HG02571 (cell line): ENCODE results near the gene GLTPD2.

Experiments
- ATAC-seq: cut with Tn5 transposase; IDR thresholded peaks from one replicate; pipeline ENCODE4 v1.9.1; 2021; ENCODE audit warnings: mild to moderate bottlenecking, moderate library complexity; ENCODE audit not compliant: unreplicated experiment

Gene GLTPD2

GRCh38 chr17:4807605-4808377, 19.0 kb downstream of the GLTPD2 start:
- no peak for ATAC-seq

- ATAC-seq: no peak
Measured at GRCh38 chr17:4808378-4808767, 19.6 kb downstream of the GLTPD2 start.

- ATAC-seq: no peak
Measured at GRCh38 chr17:4810696-4811290, 22.0 kb downstream of the GLTPD2 start.

DNA sequence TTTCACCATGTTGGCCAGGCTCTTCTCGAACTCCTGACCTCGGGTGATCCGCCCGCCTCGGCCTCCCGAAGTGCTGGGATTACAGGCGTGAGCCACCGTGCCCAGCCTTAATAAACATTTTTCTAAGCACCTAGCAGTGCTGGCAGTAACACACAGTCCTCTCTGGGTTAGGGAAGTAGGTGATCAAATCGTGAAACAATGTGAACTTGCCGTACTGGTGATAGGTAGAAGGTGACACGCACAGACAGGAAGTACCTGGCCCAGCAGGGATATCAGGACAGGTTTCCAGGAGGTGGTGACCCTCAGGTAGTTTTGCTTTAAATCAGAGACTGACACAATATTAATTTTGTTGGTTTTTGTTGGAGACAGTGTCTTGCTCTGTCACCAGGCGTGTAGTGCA, 22.7 kb downstream of the GLTPD2 start:
- no peak for ATAC-seq

GRCh38 chr17:4812690-4813089, 23.9 kb downstream of the GLTPD2 start:
- ATAC-seq: no peak

- ATAC-seq: no peak
Measured at GRCh38 chr17:4815043-4815675, 26.4 kb downstream of the GLTPD2 start.

GRCh38 chr17:4816826-4817225, 28.1 kb downstream of the GLTPD2 start:
- no peak for ATAC-seq

- no peak for ATAC-seq
Measured at GRCh38 chr17:4818276-4818675, 29.5 kb downstream of the GLTPD2 start.

- ATAC-seq: no peak
Measured at GRCh38 chr17:4822835-4823234, 34.1 kb downstream of the GLTPD2 start.

GRCh38 chr17:4823373-4824089, 34.8 kb downstream of the GLTPD2 start:
- ATAC-seq: no peak

DNA sequence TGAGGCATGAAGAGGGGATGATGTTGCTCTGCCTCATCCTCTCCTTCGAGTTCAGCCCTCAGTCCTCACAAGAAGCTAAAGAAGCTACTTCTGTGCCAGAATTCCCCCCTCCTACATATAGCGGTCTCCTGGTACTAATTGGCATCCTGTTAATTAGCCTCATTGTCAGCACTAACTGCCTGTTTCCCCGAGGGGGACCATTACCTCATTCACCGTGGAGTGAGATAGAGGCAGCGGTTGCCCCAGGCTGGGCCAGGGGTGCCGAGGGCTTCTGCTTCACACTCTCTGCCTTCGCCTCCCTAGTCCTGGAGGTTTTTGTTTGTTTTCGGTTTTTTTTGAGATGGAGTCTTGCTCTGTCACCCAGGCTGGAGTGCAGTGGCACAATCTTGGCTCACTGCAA, 38.6 kb downstream of the GLTPD2 start:
- ATAC-seq: no peak

DNA sequence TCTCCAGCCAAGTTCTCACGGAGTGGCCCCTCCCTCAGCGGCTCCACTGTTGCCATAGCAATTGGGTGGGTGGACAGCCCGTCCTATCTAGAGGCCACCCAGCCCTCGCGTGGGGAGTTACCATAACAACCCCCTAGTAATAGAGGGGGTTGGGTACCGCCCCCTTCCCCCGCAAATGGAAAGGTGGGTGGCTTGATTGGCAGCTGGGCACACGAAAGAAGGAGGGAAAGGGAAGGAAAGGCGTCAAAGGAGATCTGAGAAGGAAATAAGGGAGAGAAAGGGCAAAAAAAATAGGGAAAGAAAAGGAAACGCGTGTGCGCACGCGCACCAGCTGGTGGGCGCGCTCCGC, 44.0 kb downstream of the GLTPD2 start:
- ATAC-seq: peak; percentile 15

DNA sequence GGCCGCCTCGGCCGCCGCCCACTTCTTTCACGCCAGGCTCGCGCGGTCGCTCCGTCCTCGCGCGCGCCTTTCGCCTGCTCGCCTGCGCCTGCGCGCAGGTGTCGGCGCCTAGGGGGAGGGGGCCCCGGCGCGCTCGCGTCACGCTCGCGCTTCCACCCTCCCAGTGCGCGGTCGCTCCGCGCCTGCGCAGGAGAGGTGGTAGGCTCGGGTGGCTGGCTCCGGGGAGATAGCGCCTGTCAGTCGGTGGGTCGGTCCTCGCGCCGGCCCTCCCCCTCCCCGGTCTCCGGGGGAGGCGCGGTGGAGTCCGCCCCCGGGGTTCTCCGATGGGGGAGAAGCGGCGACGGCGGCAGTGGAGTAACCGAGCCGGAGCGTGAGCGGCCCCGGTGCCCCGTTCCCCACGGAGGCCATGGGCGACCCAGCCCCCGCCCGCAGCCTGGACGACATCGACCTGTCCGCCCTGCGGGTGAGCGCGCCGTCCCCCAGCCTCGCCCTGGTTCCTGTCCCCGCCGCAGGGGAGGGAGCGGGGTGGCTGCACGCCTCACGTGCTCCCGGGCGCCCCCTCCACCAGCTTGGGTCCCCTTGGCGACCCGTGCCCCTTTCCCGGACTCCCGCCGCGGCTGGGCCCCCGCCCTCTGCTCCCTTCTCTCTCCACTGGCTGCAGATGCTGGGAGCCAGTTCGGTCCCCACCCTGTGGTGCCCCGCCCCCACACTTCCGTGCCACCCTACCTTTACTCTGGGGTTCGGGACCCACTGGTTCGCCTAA, 44.6 kb downstream of the GLTPD2 start, which contains the start of gene MINK1:
Gene MINK1 (plus strand): TSS at position 163 of the 763 bp plus-strand sequence. CDS start 244 bp downstream, at position 407.
- ATAC-seq: peak; percentile 82

- ATAC-seq: no peak
Measured at GRCh38 chr17:4833941-4834680, 45.3 kb downstream of the GLTPD2 start.

- no peak for ATAC-seq
Measured at GRCh38 chr17:4834681-4835020, 45.9 kb downstream of the GLTPD2 start.

- ATAC-seq: no peak
Measured at GRCh38 chr17:4836221-4836620, 47.5 kb downstream of the GLTPD2 start.

- ATAC-seq: no peak
Measured at GRCh38 chr17:4837471-4838308, 48.9 kb downstream of the GLTPD2 start.

GRCh38 chr17:4838309-4838785, 49.6 kb downstream of the GLTPD2 start:
- no peak for ATAC-seq

DNA sequence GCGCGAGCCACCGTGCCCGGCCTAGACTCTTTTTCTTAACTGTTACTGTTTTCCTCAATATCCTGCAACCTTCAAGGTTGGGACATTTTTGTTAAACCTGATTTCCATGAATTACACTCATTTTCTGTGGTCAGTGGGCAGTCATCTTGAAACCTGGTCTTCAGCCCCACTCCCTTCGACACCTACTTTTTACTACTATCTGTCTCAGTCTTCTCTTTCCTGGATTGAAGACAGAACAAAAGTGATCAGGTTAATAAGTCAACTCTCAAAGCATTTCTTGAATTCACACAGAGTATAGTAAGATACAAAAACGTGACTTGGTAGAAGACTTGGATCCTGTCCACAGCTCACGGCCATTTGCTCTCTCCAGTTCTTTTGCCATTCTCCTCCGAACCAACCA, 50.5 kb downstream of the GLTPD2 start:
- no peak for ATAC-seq
